Measurements from ENCODE around the gene AKR1E2.

Gene AKR1E2

GRCh38 chr10:4792381-4792780, 33.6 kb upstream of the AKR1E2 start:
- DNase-seq (ENCODE audit: low read depth, low spot score): no peak
- Histone ChIP-seq H3K27ac (ENCODE audit: low read length) (no peak overlapping the region), H3K27me3 (ENCODE audit: control insufficient read depth, insufficient read depth, low read length) (no peaks in the 10 kb centered on the region), H3K9me3 (ENCODE audit: control insufficient read depth, insufficient read depth, low read length) (no peaks in the 10 kb centered on the region), H3K4me1 (ENCODE audit: control insufficient read depth, insufficient read depth, low read length) (no peaks in the 10 kb centered on the region), H3K36me3 (ENCODE audit: control insufficient read depth, insufficient read depth, low read length) (no peaks in the 10 kb centered on the region), H3K4me3 (ENCODE audit: low read length) (no peak overlapping the region)
- no CpG with 5 or more reads among the region's 1 CpG for WGBS (ENCODE audit: insufficient coverage, insufficient read length)

DNA sequence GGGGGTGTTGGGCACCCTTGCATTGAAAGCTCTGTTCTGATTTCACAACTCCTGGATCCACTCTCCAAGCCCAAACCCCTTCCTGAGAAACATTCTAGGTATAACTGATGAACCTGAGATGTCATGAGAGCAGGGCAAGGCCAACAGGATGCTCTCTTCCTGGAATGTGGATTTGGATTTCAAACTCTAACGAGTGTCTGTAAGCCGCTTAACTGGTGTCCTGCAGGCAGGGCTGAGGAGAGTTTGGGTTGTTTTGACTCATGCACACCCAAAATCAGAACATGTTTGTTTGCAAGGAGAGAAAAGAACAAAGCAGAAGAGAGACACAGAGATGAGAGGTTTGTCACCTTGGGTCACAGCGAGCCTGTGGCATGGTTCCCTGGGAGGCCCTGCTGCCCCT, 24.6 kb upstream of the AKR1E2 start:
- Histone ChIP-seq H3K36me3 (ENCODE audit: control insufficient read depth, insufficient read depth, low read length) (no peaks in the 10 kb centered on the region), H3K9me3 (ENCODE audit: control insufficient read depth, insufficient read depth, low read length) (no peaks in the 10 kb centered on the region), H3K27me3 (ENCODE audit: control insufficient read depth, insufficient read depth, low read length) (no peaks in the 10 kb centered on the region), H3K27ac (ENCODE audit: low read length) (no peak overlapping the region), H3K4me1 (ENCODE audit: control insufficient read depth, insufficient read depth, low read length) (no peaks in the 10 kb centered on the region), H3K4me3 (ENCODE audit: low read length) (no peak overlapping the region)
- WGBS (ENCODE audit: insufficient coverage, insufficient read length): no CpG with 5 or more reads among the region's 3 CpGs
- DNase-seq (ENCODE audit: low read depth, low spot score): no peak

- no peak for DNase-seq (ENCODE audit: low read depth, low spot score)
- WGBS (ENCODE audit: insufficient coverage, insufficient read length): no CpG with 5 or more reads among the region's 6 CpGs
- H3K4me3 ChIP-seq (ENCODE audit: low read length): no peak overlapping the region
- H3K27me3 ChIP-seq (ENCODE audit: control insufficient read depth, insufficient read depth, low read length): no peaks in the 10 kb centered on the region
- H3K9me3 ChIP-seq (ENCODE audit: control insufficient read depth, insufficient read depth, low read length): no peaks in the 10 kb centered on the region
- H3K4me1 ChIP-seq (ENCODE audit: control insufficient read depth, insufficient read depth, low read length): no peaks in the 10 kb centered on the region
- no peaks in the 10 kb centered on the region for H3K36me3 ChIP-seq (ENCODE audit: control insufficient read depth, insufficient read depth, low read length)
- H3K27ac ChIP-seq (ENCODE audit: low read length): no peak overlapping the region
Measured at GRCh38 chr10:4802711-4803487, 23.1 kb upstream of the AKR1E2 start.

DNA sequence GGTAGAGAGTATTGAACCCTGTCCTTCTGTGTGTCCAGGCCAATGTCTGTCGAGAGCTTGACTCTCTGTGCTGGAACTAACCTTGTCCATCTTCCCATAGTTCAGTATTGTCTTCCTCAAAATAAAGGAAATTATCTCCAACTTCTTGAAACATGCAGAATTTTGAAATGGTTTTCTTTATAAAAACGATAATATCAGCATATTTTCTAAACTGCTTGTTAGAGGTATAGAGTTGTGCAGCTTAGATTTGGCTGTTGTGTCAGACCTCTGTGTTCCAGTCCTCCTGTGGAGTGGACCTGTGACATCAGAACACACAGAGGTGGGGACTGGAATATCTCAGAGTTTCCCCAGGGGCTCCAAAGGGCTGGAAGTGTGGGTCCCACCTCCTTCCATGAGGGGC, 22.2 kb upstream of the AKR1E2 start:
- DNase-seq (ENCODE audit: low read depth, low spot score): no peak
- Histone ChIP-seq H3K27me3 (ENCODE audit: control insufficient read depth, insufficient read depth, low read length) (no peaks in the 10 kb centered on the region), H3K4me1 (ENCODE audit: control insufficient read depth, insufficient read depth, low read length) (no peaks in the 10 kb centered on the region), H3K27ac (ENCODE audit: low read length) (no peak overlapping the region), H3K9me3 (ENCODE audit: control insufficient read depth, insufficient read depth, low read length) (no peaks in the 10 kb centered on the region), H3K36me3 (ENCODE audit: control insufficient read depth, insufficient read depth, low read length) (no peaks in the 10 kb centered on the region), H3K4me3 (ENCODE audit: low read length) (no peak overlapping the region)
- WGBS (ENCODE audit: insufficient coverage, insufficient read length): no CpG with 5 or more reads among the region's 2 CpGs

GRCh38 chr10:4804465-4804864, 21.5 kb upstream of the AKR1E2 start:
- H3K27me3 ChIP-seq (ENCODE audit: control insufficient read depth, insufficient read depth, low read length): no peaks in the 10 kb centered on the region
- H3K36me3 ChIP-seq (ENCODE audit: control insufficient read depth, insufficient read depth, low read length): no peaks in the 10 kb centered on the region
- no peaks in the 10 kb centered on the region for H3K9me3 ChIP-seq (ENCODE audit: control insufficient read depth, insufficient read depth, low read length)
- no peak overlapping the region for H3K27ac ChIP-seq (ENCODE audit: low read length)
- H3K4me1 ChIP-seq (ENCODE audit: control insufficient read depth, insufficient read depth, low read length): no peaks in the 10 kb centered on the region
- no CpG with 5 or more reads among the region's 5 CpGs for WGBS (ENCODE audit: insufficient coverage, insufficient read length)
- H3K4me3 ChIP-seq (ENCODE audit: low read length): no peak overlapping the region
- no peak for DNase-seq (ENCODE audit: low read depth, low spot score)

GRCh38 chr10:4806534-4806933, 19.5 kb upstream of the AKR1E2 start:
- Histone ChIP-seq H3K9me3 (ENCODE audit: control insufficient read depth, insufficient read depth, low read length) (no peaks in the 10 kb centered on the region), H3K27me3 (ENCODE audit: control insufficient read depth, insufficient read depth, low read length) (no peaks in the 10 kb centered on the region), H3K4me3 (ENCODE audit: low read length) (no peak overlapping the region), H3K36me3 (ENCODE audit: control insufficient read depth, insufficient read depth, low read length) (no peaks in the 10 kb centered on the region), H3K27ac (ENCODE audit: low read length) (no peak overlapping the region), H3K4me1 (ENCODE audit: control insufficient read depth, insufficient read depth, low read length) (no peaks in the 10 kb centered on the region)
- whole genome bisulfite sequencing (ENCODE audit: insufficient coverage, insufficient read length): no CpG with 5 or more reads among the region's 4 CpGs
- DNase-seq (ENCODE audit: low read depth, low spot score): no peak

GRCh38 chr10:4807761-4808507, 18.1 kb upstream of the AKR1E2 start:
- Histone ChIP-seq H3K27me3 (ENCODE audit: control insufficient read depth, insufficient read depth, low read length) (no peaks in the 10 kb centered on the region), H3K9me3 (ENCODE audit: control insufficient read depth, insufficient read depth, low read length) (no peaks in the 10 kb centered on the region), H3K4me3 (ENCODE audit: low read length) (no peak overlapping the region), H3K27ac (ENCODE audit: low read length) (no peak overlapping the region), H3K4me1 (ENCODE audit: control insufficient read depth, insufficient read depth, low read length) (no peaks in the 10 kb centered on the region), H3K36me3 (ENCODE audit: control insufficient read depth, insufficient read depth, low read length) (no peaks in the 10 kb centered on the region)
- no CpG with 5 or more reads among the region's 6 CpGs for WGBS (ENCODE audit: insufficient coverage, insufficient read length)
- no peak for DNase-seq (ENCODE audit: low read depth, low spot score)

DNA sequence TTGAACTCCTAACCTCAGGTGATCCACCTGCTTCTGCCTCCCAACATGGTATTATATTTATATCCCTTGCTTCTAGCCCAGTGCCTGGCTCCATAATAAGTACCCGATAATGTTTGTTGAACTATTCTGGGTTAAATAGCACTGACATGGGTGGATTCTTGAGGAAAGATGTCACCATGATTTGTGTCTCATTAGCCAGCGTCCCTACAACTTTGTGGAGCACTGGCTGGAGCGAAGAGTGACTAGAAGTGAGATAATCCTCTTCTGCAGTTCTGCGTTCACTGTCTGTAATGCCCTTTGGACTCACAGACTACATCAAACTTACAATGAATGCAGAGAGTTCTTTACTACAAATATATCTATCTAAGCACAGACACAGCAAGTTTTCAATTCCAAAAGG, 16.9 kb upstream of the AKR1E2 start:
- Histone ChIP-seq H3K4me1 (ENCODE audit: control insufficient read depth, insufficient read depth, low read length) (no peaks in the 10 kb centered on the region), H3K4me3 (ENCODE audit: low read length) (no peak overlapping the region), H3K27me3 (ENCODE audit: control insufficient read depth, insufficient read depth, low read length) (no peaks in the 10 kb centered on the region), H3K27ac (ENCODE audit: low read length) (no peak overlapping the region), H3K9me3 (ENCODE audit: control insufficient read depth, insufficient read depth, low read length) (no peaks in the 10 kb centered on the region), H3K36me3 (ENCODE audit: control insufficient read depth, insufficient read depth, low read length) (no peaks in the 10 kb centered on the region)
- DNase-seq (ENCODE audit: low read depth, low spot score): no peak
- no CpG with 5 or more reads among the region's 4 CpGs for WGBS (ENCODE audit: insufficient coverage, insufficient read length)

DNA sequence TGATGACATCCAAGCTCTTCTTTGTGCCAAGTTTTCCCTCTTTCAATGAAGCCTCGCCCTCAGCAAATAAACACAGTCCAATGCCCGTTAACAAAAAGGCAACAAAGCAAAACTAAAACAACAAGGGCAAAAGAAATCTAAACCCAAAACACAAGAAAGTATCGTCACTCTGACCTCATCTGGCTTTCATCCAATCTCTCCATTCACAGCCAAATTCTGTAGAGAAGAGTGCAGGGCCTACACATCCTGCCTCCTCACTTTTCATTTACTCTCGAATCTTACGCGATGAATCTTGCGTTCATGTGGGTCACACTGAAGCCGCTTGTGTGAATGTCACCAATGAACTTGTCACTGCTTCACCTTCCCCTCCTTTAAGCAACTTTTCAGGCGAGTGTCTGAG, 15.9 kb upstream of the AKR1E2 start:
- no peak overlapping the region for H3K4me3 ChIP-seq (ENCODE audit: low read length)
- H3K36me3 ChIP-seq (ENCODE audit: control insufficient read depth, insufficient read depth, low read length): no peaks in the 10 kb centered on the region
- no peak overlapping the region for H3K27ac ChIP-seq (ENCODE audit: low read length)
- DNase-seq (ENCODE audit: low read depth, low spot score): no peak
- no peaks in the 10 kb centered on the region for H3K9me3 ChIP-seq (ENCODE audit: control insufficient read depth, insufficient read depth, low read length)
- WGBS (ENCODE audit: insufficient coverage, insufficient read length): no CpG with 5 or more reads among the region's 9 CpGs
- no peaks in the 10 kb centered on the region for H3K27me3 ChIP-seq (ENCODE audit: control insufficient read depth, insufficient read depth, low read length)
- H3K4me1 ChIP-seq (ENCODE audit: control insufficient read depth, insufficient read depth, low read length): no peaks in the 10 kb centered on the region

DNA sequence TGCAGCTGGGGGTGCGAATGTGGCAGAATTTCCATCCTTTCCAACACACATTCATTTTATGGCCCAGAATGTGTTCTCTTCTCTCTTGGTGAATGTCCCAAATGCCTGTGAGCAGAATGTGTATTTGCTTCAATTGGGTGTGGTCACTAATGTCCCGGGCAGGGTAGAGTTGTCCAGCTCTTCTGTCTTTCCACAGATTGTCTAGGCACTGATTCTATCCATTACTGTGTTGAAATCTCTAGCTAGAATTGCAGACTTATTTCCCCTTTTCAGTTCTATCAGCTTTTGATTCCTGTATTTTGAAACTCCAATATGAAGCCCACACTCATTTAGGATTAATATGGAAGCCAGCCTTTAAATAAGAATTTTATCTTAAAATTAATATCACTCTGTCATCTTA, 14.0 kb upstream of the AKR1E2 start:
- WGBS (ENCODE audit: insufficient coverage, insufficient read length): no CpG with 5 or more reads among the region's 2 CpGs
- no peak overlapping the region for H3K27ac ChIP-seq (ENCODE audit: low read length)

GRCh38 chr10:4813023-4813422, 13.0 kb upstream of the AKR1E2 start:
- H3K36me3 ChIP-seq (ENCODE audit: control insufficient read depth, insufficient read depth, low read length): no peaks in the 10 kb centered on the region
- no peaks in the 10 kb centered on the region for H3K9me3 ChIP-seq (ENCODE audit: control insufficient read depth, insufficient read depth, low read length)
- no CpG with 5 or more reads among the region's 6 CpGs for WGBS (ENCODE audit: insufficient coverage, insufficient read length)
- no peaks in the 10 kb centered on the region for H3K4me1 ChIP-seq (ENCODE audit: control insufficient read depth, insufficient read depth, low read length)
- no peak overlapping the region for H3K4me3 ChIP-seq (ENCODE audit: low read length)
- no peaks in the 10 kb centered on the region for H3K27me3 ChIP-seq (ENCODE audit: control insufficient read depth, insufficient read depth, low read length)
- no peak for DNase-seq (ENCODE audit: low read depth, low spot score)
- no peak overlapping the region for H3K27ac ChIP-seq (ENCODE audit: low read length)

More for the DNA sequence above, 14.0 kb upstream of the AKR1E2 start:
- Histone ChIP-seq H3K4me1 (ENCODE audit: control insufficient read depth, insufficient read depth, low read length) (no peaks in the 10 kb centered on the region), H3K27me3 (ENCODE audit: control insufficient read depth, insufficient read depth, low read length) (no peaks in the 10 kb centered on the region), H3K9me3 (ENCODE audit: control insufficient read depth, insufficient read depth, low read length) (no peaks in the 10 kb centered on the region), H3K4me3 (ENCODE audit: low read length) (no peak overlapping the region), H3K36me3 (ENCODE audit: control insufficient read depth, insufficient read depth, low read length) (no peaks in the 10 kb centered on the region)
- DNase-seq (ENCODE audit: low read depth, low spot score): no peak

All from iPS DF 6.9 (cell line).